HG03064 (cell line): ENCODE measurements around the gene MGMT.
"Not testable (repeated sequence)": the region's sequence is repeated elsewhere in the genome, so short reads cannot be mapped to it uniquely, and the experiment has no call there.

Source experiments
- ATAC-seq: cut with Tn5 transposase; IDR thresholded peaks from one replicate; pipeline ENCODE4 v1.9.1; 2021; ENCODE audit warnings: low read depth; ENCODE audit not compliant: unreplicated experiment

Gene MGMT

DNA sequence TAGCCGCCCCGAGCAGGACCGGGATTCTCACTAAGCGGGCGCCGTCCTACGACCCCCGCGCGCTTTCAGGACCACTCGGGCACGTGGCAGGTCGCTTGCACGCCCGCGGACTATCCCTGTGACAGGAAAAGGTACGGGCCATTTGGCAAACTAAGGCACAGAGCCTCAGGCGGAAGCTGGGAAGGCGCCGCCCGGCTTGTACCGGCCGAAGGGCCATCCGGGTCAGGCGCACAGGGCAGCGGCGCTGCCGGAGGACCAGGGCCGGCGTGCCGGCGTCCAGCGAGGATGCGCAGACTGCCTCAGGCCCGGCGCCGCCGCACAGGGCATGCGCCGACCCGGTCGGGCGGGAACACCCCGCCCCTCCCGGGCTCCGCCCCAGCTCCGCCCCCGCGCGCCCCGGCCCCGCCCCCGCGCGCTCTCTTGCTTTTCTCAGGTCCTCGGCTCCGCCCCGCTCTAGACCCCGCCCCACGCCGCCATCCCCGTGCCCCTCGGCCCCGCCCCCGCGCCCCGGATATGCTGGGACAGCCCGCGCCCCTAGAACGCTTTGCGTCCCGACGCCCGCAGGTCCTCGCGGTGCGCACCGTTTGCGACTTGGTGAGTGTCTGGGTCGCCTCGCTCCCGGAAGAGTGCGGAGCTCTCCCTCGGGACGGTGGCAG, at the start of gene MGMT:
TSS of gene MGMT (plus strand) at position 539 of the 656 bp plus-strand sequence.
- peak; percentile 94 for ATAC-seq

DNA sequence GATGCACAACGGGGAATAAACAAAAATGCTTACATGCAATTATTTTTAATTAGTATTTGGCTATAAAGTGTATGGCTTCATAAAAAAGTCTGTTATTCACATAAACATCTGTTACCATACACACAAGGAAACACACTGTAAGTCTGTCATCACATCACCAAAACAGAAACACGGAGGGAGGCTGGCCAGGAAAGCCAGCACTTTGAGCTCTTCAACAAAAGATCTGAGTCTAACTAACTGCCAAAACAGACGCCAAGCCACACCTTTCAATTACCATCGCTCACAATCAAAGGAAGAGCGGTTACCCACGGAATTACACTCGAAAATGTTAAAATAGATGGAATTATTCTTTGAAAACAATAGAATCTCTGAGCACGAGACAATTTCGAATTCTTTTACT, 49.2 kb upstream of the MGMT start:
- no peak for ATAC-seq

DNA sequence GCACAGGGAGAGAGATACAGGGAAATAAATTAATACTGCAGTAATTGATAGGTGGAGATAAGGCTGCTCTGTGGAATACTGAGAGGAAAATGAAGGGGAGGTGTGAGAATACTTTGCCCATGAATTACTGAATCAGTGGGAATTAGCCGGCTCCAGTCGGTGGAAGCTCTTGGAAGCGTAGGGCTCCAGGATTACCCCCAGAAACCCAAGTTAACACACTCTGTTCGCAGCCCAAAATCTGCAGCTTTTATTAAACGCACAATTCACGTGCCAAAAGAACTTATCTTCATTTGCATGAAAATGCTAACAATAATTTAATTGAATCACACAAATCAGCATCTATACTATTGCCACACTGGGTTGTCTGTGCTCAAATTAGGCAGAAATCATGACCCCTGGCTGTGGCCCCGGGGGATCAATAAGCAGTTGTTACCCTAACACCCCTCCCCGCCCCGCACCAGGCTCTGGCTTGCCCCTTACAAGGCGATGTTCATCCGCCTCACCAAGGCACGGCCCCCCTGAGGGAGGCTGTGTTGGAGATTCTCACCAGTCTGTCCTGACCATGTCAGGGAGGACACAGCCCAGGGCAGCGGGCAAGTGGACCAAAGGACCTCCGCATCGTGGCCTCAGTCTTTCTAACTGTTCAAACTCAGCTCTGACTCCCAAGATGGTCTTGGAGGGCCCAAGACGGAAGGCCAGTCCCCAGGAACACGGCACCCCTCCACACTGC, 48.4 kb upstream of the MGMT start:
- no peak for ATAC-seq

DNA sequence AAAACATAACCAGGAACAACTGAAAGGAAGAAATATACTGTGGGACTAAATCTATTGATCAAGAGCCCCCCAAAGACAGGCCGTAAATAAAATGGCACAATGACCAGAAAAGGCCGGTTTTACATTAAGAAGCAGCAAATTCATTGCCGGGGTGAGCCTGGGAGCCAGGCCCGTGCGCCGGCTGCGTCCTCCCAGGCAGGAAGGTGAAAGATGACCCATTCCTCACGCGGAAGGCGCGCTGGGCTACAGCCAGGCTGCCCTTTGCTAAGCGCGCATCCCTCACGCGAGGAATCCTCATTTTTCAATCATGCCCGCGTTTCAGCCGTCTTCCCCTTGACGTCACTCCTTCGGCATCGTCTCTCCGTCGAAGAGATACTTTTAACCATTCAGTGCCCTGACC, 47.6 kb upstream of the MGMT start:
- ATAC-seq = no peak

DNA sequence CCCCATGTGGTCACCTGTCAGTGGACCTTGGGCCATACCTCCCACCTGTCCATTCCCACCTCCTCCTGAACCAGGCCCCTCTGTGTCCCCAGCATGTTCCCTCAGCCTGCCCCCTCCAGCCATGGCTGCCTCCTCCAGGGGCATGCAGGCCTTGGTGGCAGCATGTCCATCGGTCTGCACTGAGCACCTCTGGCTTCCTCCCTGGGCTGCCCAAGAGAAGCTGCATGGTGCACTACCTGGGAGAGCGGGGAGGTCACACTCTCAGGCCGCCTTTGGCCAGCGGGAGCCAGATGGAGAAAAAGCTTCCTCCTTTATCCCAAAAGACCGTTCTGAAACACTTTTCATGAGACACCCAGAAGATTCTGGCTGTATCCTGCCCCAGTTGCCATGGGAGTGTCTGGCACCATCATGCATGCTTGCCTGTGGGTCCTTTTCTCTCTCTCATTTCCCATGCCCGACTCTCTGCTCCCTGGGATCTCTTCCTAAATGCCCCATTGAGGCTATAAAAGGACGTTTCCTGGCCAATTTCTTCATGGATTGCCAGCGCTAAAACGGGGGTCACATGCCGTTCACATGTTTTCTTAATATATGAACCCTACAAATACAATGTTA, 45.5 kb upstream of the MGMT start:
- no peak for ATAC-seq

DNA sequence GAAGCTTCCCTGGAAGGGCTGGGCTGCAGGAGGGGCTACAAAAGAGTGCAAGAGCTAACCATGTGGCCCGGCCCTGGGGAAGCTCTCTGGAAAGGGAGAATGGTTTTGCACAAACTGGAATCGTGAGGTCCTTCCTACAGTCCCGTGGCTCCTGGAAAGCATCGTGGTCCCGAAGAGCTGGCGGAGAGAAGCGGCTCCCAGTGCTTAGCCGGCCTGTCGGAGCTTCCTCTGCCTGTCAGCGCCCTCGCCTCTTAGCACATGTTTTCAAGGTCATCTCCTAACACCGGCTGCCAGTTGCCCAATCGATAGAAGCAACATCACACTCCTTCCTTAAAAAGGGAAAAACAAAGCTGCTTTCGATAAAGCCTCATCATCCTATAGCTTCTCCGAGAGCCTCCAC, 42.1 kb upstream of the MGMT start:
- ATAC-seq = no peak

DNA sequence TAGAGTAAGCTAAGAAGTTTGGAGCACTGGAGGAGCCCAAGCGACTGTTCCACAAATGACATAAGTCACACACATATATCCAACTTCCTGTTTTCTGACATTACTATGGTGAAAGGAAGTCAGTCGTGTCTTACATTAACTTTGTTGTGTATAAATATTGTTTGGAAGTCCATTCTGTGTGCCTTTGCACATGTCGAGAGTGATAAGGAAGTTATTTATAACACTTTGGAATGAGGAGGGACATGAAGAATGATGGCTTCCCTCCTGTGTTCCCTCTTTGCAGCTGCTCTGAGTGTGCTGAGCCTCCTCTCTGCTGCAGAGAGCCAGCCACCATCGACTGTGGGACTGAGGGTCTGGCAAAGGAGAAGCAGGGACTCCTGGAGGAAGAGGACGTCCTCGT, 40.4 kb upstream of the MGMT start:
- ATAC-seq = no peak

DNA sequence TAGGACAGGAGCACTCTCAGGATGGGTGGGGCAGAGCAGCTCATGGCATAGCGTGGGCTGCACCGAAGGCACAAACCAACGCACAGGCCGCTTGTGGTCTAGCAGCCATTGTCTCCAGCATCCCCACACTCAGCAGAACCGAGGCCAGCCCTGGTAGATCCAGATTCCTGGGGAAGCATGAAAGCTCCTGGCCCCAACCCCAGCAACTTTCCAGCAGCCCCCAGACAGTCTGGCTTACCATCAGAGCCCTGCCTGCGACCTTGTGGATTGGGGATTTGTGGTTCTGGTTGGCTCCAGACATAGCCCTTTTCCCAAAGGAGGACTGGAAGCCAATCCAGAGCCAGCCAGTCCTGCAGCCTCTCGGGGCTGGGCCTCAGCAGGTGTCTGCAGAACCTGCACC, 33.8 kb upstream of the MGMT start:
- no peak for ATAC-seq

DNA sequence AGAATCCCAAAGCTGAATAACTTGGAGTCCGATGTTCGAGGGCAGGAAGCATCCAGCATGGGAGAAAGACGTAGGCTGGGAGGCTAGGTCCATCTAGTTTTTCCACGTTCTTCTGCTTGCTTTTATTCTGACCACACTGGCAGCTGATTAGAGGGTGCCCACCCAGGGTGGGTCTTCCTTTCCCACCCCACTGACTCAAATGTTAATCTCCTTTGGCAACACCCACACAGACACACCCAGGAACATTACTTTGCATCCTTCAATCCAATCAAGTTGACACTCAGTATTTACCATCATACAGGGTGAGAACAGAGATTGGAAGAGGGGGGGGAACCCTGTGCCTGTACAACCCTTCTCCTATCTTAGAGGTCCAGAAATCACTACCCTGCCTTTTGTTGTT, 31.3 kb upstream of the MGMT start:
- ATAC-seq = not testable (repeated sequence)

DNA sequence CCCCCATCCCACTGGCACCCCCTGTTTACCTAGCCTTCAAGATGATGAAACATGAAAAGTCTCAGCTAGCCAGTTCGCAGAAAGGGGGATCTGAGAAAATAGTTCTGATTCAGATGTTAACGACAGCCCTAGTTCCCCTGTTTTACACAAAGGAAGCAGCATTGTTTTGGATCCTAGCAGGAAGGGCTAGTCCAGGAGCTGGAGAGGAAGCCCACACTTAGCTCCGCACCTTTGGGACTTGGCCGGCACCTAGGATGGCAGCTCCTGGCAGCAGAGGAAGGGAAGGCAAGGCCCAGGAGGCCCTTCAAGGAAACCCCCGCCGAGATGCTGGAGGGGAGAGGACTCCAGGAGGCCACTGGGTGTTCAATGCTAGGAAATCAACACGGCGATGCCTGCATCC, 29.0 kb upstream of the MGMT start:
- ATAC-seq = no peak

DNA sequence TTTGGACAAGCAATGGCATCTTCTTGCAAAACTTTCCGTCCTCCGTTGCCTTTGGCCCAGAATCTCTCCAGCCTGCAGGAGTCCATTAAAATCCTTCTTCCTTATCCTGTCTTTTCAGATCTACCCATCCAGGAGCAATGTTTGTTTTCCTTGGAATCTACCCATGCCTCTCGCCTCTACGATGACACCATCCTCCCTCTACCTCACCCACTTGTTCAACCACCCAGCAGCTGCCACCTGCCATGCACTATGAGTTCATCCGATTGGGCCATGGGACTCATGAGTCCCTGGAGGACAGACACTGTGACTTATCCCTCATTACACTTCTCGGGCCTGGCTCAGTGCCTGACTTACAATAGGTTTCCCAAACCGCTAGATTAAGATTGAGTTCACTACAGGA, 26.8 kb upstream of the MGMT start:
- ATAC-seq = no peak

DNA sequence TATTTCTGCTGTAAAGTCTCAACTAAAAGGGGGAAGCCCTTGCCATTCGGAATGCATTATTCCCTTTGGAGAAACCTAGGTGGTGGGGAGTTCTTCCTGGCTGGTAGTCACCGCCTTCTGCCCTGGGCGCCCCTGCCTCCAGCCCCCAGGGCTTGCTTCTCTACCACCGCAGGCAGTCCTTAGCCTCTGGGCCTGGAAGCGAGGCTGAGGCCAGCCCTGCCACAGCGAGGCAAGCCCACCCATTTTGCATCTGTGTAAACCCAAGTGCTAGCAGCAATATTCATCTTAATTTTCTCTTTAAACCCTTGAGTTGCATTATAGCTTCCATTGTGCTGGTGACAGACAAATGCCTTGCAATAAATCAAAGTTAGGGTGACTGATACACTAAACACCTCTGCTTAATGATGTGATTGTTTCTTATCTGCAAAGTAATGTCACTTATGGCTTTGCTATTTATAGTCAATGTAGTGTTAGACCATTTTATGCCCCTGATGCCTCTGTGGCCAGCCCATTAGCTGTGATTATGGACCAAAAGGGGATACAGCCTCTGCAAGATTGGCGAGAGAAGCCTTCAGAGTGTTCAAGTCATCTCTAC, 26.2 kb upstream of the MGMT start:
- no peak for ATAC-seq

DNA sequence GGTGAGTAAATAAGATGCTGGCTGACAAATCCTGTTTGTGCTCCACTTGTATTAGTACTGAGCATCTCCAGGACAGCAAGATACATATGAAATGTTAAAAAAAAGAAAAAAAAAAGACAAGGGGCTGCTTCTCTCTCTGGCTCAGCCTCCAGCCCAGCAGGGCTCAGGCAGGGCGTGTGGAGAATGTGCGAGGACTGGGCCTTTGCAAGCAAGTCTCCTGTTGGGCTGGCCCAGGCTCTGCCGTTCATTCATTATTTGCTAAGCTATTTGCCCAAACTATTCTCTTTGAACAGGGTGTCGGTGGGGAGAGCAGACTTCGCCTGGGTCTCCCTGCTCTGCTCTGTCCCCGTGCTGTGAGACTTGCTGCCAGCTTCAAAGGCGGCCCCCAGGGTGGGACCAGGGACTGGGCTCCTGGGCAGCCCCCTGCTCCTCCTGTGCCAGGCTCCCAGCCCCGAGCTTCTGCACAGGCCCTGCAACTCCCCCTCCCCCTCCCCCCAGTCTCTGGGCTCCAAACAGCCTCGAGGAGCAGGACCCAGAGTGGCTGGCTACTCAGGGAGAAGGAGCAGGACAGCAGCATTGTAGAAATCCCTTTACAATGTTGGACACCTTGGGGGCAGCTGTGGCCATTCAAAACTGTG, 25.6 kb upstream of the MGMT start:
- no peak for ATAC-seq

DNA sequence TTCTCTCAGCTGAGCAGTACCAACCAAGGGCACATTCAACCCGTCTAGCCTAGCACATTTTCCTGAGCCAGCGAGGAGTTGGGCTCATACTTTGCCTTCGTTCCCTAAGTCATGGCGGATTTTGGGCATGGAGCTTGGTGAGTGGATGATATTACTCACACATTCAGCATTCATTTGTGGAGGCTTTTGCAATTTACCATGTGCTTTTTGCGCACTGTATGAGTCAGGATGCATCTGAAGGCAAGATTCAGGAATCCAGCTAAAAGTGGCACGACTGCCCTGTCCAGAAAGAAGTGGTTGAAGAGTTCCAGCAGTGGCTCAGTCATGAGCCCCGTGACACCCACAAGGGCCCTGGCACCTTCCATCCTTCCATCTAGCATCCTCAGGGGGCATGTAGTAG, 24.2 kb upstream of the MGMT start:
- ATAC-seq = no peak

DNA sequence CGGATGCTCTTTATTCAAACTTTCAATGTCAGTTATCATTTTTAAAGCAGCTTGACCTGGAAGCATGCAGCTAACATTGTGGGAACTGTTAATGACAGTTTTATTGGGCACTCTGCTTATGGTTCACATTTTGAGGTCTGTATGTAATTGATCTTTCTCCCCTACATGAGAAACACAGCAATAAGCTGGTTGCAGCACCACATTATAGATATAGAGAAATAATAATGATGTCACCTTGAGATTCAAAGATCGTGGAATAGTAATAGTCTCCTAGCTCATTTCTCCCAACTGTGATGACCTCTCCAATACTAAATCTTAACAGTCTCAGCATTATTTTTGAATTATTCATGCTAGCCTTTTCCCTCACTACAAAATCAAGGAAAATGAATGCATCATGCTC, 22.7 kb upstream of the MGMT start:
- no peak for ATAC-seq

DNA sequence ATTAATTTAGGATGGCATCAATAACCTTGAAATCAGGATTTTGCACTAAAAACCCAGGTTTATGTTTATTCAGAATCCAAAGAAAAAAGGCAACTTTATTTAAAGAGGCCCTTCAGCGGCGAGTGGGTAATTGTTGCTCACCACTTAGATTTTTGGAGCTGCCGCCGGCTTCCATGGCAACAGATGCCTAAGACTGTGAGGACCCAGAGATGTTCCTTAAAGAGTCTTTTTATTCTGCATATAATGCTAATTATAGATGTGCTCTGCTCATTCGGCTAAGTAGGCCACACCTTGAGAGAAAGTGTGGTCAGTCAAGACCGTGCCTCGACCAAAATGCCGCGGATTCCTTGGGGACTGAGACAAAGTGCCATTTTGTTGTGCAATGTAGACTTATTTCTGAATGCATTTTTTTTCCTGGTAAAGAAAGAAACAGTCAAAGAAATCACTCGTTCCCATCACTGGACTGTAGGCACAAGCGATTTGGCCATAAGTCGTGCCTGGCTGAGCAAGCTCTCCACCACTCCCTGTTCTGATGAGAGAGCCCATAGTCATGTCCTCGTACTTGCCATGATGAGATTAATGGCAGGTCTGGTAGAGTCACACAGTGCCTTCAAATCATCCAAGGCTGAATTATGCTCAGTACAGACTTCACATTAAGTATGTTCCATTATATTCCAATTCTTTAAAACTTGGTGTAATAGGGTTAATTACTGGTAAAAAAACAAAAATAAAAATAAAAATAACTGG, 21.4 kb upstream of the MGMT start:
- ATAC-seq = no peak

DNA sequence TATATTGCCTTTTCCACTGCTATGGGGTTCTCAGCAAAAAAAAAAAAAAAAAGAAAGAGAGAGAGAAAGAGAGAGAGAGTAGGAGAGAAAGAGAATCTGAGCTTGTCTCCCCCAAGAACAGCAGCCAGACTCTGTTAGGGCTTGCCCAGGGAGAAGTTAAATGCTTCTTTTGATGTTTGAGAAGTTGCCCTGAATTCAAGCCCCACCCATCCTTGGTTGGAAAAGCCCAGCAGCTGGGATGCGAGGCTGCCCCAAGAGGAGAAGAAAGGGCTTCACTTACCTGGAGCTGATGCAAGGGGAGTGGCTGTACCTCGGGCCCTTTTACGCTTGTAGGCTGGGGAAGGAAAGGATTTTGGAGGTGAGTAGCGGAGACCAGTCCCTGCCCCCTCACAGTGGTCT, 20.9 kb upstream of the MGMT start:
- ATAC-seq = no peak

DNA sequence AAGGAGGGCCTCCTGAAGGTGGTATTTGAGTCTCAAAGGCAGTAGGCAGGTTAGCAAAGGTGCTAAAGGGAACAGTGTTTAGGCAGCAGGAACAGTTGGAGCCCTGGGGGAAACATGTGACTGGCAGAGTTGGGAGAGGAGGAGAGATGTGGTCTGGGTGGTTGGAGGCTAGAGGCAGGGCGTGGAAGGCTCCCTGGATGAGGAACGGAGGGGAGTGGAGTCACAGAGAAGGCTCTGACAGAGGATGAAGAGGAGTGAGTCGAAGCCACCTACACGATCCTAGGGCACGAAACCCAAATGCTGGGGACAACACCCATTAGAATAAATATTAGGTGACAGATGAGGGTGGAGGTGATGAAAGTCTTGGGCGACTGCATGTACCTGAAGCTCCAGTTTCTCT, 19.6 kb upstream of the MGMT start:
- ATAC-seq = no peak

DNA sequence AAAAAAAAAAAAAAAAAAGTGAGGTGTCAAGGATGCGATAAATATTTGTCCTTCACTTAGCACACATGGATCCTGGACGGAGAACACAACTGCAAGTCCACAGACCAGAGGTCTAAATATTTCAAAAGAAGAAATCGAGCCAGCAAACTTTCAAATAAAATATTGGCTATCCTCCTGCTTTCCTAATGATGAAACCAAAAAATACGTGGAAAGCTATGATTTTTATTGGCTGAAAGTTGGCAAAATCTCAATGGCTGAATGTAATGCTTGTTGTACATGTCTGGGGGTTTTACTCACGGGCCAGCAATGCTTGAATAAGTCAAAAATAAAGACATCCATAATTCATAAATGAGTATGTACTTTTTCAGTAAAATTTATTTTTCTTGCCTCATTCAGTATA, 19.0 kb upstream of the MGMT start:
- ATAC-seq = no peak

DNA sequence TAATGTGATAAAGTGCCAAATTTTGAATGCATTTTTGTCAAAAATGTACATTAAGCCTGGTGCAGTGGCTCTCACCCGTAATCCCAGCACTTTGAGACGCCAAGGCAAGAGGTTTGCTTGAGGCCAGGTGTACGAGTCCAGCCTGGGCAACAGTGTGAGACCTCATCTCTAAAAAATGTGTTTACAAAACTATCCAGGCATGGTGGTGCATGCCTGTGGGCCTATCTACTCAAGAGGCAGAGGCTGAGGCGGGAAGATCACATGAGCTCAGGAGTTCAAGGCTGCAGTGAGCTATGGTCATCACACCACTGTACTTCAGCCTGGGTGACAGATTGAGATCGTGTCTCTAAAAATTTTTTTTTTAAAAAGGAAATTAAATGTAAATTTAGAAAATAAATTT, 18.5 kb upstream of the MGMT start:
- no peak for ATAC-seq

DNA sequence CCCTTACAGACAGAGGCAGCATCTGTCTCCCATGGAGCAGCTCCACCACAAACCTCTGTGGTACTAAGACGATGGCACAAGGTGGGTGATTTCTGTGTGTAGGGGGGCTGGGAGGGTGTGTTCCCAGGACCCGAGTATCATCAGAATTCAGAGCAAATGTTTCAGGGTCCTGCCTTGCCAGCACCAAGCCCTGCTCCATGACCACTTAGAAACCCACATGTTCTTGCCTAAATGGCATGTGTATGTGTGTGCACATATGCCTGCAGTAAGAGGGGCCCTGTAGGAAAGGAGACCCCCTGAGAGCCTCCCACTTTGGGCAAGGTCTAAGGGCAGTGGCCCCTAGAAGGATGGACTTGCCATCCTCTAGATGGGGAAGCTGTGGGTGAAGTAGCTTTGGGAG, 17.1 kb upstream of the MGMT start:
- ATAC-seq = no peak
